Measurements from ENCODE around the gene SHPK. TPM values are rescaled to one million over a fixed set of nuclear protein-coding genes. Genes with fewer than 3 reads are reported as not detected.
A peak's percentile ranks its signal among the peaks of the same experiment; 100 is the strongest.

SHPK gene
- total RNA-seq, 1 donor from 2014 or later = 4.8 TPM

- no peak for DNase-seq (ENCODE audit: low read depth)
These were observed 8.3 kb downstream of the SHPK start for GRCh38 chr17:3627769-3628167.

GRCh38 chr17:3626831-3627768 is 8.9 kb downstream of the SHPK start:
- DNase-seq (ENCODE audit: low read depth) = no peak

- DNase-seq (ENCODE audit: low read depth) = peak; percentile 50
These were observed 13.0 kb downstream of the SHPK start for GRCh38 chr17:3622977-3623594.

- DNase-seq (ENCODE audit: low read depth) = peak; percentile 85
These were observed 14.8 kb downstream of the SHPK start for GRCh38 chr17:3621146-3621720.

GRCh38 chr17:3615160-3615870 is 20.7 kb downstream of the SHPK start:
- DNase-seq (ENCODE audit: low read depth) = no peak

GRCh38 chr17:3613124-3613523 is 22.9 kb downstream of the SHPK start:
- DNase-seq (ENCODE audit: low read depth) = no peak

GRCh38 chr17:3610523-3610922 is 25.5 kb downstream of the SHPK start:
- DNase-seq (ENCODE audit: low read depth) = peak; percentile 67

GRCh38 chr17:3609689-3610088 is 26.4 kb downstream of the SHPK start:
- DNase-seq (ENCODE audit: low read depth) = no peak

- DNase-seq (ENCODE audit: low read depth) = no peak
These were observed 32.2 kb downstream of the SHPK start for GRCh38 chr17:3603870-3604259.

GRCh38 chr17:3603119-3603869 is 32.8 kb downstream of the SHPK start:
- DNase-seq (ENCODE audit: low read depth) = no peak

- DNase-seq (ENCODE audit: low read depth) = no peak
These were observed 33.6 kb downstream of the SHPK start for GRCh38 chr17:3602499-3602898.

- DNase-seq (ENCODE audit: low read depth) = no peak
These were observed 35.4 kb downstream of the SHPK start for GRCh38 chr17:3600529-3601205.

- DNase-seq (ENCODE audit: low read depth) = no peak
These were observed 38.0 kb downstream of the SHPK start for GRCh38 chr17:3598078-3598477.

GRCh38 chr17:3596804-3597464 is 39.1 kb downstream of the SHPK start:
- DNase-seq (ENCODE audit: low read depth) = no peak

GRCh38 chr17:3594976-3595375 is 41.1 kb downstream of the SHPK start:
- DNase-seq (ENCODE audit: low read depth) = no peak

- no peak for DNase-seq (ENCODE audit: low read depth)
These were observed 41.8 kb downstream of the SHPK start for GRCh38 chr17:3594051-3594800.

- DNase-seq (ENCODE audit: low read depth) = no peak
These were observed 42.7 kb downstream of the SHPK start for GRCh38 chr17:3593384-3593783.

GRCh38 chr17:3592216-3592860 is 43.7 kb downstream of the SHPK start:
- DNase-seq (ENCODE audit: low read depth) = no peak

GRCh38 chr17:3590768-3591167 is 45.3 kb downstream of the SHPK start:
- no peak for DNase-seq (ENCODE audit: low read depth)

Data from myocyte (in vitro differentiated cells).